Stimulated activated CD4-positive, alpha-beta T cell treated with anti-CD3 and anti-CD28 coated beads, Interleukin-1b, Interleukin-23, amount 100 ng/mL, for 48 hours (primary cell): Measurements from ENCODE around the gene POLR2A.

Source experiments
- DNase-seq: peaks from one replicate; pipeline ENCODE4 v3.0.0-alpha.2; 2020

Gene POLR2A

GRCh38 chr17:7508846-7509245 is 24.7 kb downstream of the POLR2A start:
- DNase-seq: no peak

- DNase-seq: no peak
Observed at GRCh38 chr17:7509937-7510336, 25.8 kb downstream of the POLR2A start.

DNA sequence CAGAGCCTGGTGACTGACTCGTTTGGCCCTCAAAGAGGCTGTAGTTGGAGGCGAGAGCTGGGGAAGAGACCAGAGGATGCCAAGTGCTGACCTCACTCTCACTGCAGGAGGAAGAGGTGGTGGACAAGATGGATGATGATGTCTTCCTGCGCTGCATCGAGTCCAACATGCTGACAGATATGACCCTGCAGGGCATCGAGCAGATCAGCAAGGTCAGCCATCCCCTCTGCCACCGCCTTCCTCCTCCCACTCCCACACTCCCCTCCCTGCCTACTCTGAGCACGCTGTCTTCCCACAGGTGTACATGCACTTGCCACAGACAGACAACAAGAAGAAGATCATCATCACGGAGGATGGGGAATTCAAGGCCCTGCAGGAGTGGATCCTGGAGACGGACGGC is 26.9 kb downstream of the POLR2A start:
- no peak for DNase-seq

DNA sequence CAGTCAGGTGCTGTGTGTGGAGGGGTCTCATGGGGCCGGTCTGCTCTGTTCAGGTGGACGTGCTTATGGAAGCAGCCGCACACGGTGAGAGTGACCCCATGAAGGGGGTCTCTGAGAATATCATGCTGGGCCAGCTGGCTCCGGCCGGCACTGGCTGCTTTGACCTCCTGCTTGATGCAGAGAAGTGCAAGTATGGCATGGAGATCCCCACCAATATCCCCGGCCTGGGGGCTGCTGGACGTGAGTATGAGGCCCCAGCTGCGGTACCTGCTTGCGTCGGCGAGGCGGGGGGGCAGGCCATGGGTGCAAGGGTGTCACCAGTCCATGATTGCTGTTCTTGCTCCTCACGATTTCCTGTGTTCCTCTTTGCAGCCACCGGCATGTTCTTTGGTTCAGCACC is 27.9 kb downstream of the POLR2A start:
- DNase-seq: no peak

GRCh38 chr17:7512824-7513540 is 28.8 kb downstream of the POLR2A start:
- DNase-seq: no peak

- DNase-seq: no peak
Observed at GRCh38 chr17:7513850-7514419, 29.8 kb downstream of the POLR2A start.

DNA sequence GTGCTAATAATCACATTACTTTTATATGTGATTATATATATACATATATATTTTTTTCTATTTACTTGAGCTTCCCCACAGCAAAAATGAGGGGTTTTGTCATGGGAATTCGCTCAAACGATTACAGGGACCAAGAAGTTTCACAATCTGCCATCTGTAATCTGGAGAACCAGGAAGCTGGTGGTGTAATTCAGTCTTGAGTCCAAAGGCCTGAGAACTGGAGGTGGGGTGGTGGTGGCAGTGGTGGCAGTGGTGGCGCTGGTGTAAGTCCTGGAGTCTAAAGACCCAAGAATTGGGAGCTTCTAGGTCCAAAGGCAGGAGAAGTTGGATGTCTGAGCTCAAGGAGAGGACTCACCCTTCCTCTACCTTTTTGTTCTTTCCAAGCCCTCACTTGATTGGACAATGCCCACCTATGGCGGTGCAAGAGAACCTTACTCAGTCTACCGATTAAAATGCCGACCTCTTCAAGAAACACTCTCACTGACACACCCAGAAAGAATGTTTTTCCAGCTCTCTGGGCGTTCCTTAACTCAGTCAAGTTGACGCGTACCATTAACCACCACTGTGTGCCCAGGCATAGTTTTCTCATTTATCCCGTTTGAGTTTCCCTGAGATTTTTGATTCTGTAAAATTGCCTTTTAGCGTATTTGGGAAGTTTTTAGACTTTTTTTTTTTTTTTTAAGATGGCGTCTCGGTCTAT is 31.9 kb downstream of the POLR2A start:
- no peak for DNase-seq

- peak; percentile 52 for DNase-seq
Observed at GRCh38 chr17:7523033-7523432, 38.9 kb downstream of the POLR2A start.

DNA sequence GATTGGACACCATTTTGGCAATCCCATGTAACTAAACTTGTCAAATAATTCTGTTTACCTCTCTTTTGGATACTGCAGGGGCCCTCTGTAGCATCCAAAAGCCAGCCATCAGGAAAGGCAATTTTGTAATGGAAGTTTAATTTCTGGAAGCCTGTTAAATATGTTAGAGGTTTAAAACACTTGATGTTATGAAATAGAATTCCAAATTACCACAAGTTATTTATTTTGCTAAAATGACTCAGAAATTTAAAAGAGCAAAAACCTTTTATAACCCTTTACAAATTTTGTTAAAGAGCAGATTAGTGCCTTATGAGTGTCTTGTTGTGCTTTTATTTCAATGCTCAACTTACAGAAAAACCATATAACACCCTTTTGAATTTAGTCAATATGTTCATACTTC is 44.7 kb downstream of the POLR2A start:
- no peak for DNase-seq

DNA sequence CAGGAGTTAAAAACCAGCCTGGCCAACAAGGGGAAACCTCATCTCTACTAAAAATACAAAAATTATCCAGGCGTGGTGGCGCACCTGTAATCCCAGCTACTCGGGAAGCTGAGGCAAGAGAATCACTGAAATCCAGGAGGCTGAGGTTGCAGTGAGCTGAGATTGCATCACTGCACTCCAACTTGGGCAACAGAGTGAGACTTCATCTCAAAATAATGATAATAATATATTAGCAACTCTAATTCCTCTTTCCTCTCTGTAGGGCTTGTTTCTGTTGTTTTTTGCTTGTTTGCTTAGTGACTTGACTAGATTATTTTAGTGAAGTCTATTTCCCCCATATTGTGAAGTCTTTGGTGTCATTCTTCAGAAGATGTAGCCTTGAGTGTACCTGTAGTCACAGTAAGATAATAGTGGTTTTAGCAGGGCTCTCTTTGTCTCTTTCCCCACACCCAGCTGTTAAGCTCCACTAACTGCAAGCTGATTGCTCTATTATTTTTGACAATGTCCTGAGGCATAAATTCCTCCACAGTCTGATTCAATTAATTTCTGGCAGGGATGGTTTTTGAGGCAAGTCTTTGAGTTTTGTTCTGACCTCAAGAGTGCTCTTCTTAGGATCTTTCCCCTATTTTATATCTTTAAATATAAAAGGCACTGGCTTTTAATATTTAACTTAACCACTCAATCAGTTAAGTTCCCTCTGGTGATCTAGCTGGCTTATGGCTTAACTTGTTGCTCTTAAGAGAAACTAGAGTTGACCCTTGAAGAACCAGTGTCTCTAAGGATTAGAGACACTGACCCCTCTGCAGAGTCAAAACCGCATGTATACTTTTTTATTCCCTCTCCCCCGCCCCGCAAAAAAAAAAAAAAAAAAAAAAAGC is 46.1 kb downstream of the POLR2A start:
- DNase-seq: no peak

- no peak for DNase-seq
Observed at GRCh38 chr17:7538050-7538449, 53.9 kb downstream of the POLR2A start.

- no peak for DNase-seq
Observed at GRCh38 chr17:7538891-7539545, 54.9 kb downstream of the POLR2A start.

GRCh38 chr17:7541074-7541621 is 57.0 kb downstream of the POLR2A start:
- no peak for DNase-seq

DNA sequence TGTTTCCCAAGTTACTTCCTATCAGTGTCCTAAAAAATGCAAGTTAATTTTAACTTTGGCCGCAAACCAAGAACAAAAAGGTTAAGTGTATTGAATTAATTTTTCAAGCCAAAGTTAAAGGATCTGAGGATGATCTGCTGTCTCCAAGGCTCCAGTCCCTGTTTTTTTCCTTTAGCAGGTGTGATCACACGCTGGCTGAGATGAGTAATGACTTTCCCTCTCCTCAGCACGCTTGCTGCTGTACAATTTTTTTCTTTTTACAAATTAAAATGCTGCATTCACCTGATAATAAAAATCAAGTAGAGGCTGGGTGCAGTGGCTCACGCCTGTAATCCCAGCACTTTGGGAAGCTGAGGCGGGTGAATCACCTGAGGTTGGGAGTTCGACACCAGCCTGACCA is 60.7 kb downstream of the POLR2A start:
- no peak for DNase-seq

DNA sequence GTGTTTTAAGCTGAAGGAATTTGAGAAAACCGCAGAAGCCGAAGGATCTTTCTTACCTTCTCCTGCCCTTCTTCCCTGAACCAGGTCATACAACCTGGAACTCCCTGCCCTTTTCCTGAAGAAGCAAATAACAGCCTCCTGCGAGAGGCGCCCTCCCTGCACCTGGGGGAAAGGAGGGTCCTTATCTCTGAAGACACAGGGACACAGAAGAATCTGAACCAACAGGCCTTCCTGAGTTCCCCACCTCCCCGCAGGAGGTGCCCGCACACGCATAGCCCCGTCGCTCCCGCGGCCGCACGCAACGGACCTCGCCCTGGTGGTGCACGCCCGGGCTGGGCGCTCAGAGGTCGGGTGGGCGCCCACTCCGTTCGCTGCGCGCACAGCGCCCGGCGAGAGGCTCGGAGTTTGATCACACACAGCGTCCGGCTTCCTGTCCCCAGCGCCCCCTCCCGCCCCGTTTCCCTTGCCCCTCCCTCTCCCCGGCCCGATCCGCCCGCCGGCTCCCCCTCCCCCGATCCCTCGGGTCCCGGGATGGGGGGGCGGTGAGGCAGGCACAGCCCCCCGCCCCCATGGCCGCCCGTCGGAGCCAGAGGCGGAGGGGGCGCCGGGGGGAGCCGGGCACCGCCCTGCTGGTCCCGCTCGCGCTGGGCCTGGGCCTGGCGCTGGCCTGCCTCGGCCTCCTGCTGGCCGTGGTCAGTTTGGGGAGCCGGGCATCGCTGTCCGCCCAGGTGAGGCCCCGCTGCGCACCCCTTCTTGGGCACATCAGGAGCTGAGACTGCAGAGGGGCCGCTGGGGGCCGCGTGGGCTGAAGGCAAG is 64.6 kb downstream of the POLR2A start, which contains the start of gene TNFSF12:
Gene TNFSF12, plus strand, starts transcription at position 474 of the 816 bp plus-strand sequence. Its CDS starts 96 bp downstream, at position 570.
- DNase-seq: peak; percentile 36
